ENCODE measurements around the gene TTC4.

- TF ChIP-seq CTCF (IDR thresholded peaks at IDR 0.05) = no peak
- no peak for TF ChIP-seq POLR2A (IDR thresholded peaks at IDR 0.05)
These were observed 36.0 kb upstream of the TTC4 start for GRCh38 chr1:54679706-54680105.

Data from tibial nerve (tissue), 3 donors.